ENCODE measurements around the gene PXN. TPM values are rescaled to one million over a fixed set of nuclear protein-coding genes. Genes with fewer than 3 reads are reported as not detected.
A peak's percentile ranks its signal among the peaks of the same experiment; 100 is the strongest.

Gene PXN
- polyA plus RNA-seq (2012; ENCODE audit: insufficient read depth, insufficient read length, low read depth) = 12.6 TPM

GRCh38 chr12:120265473-120266179, at the start of gene PXN:
Gene PXN (minus strand): TSS chr12:120265730. CDS start chr12:120265629, 101 bp downstream.
- H3K4me1 ChIP-seq = peaks cover 3% of the 10 kb centered on the region
- no peaks in the 10 kb centered on the region for H3K36me3 ChIP-seq
- no peaks in the 10 kb centered on the region for H3K9me3 ChIP-seq
- H3K4me3 ChIP-seq (ENCODE audit: low read depth, low read length) = peak within 1 kb of the TSS; percentile 72
- peak; percentile 71 for TF ChIP-seq CTCF (IDR thresholded peaks at IDR 0.05; ENCODE audit: low read depth, low read length)
- no peaks in the 10 kb centered on the region for H3K27me3 ChIP-seq
- DNase-seq = peak; percentile 94

- Histone ChIP-seq H3K4me3 (ENCODE audit: low read depth, low read length) (no peak overlapping the region), H3K36me3 (no peaks in the 10 kb centered on the region), H3K9me3 (no peaks in the 10 kb centered on the region), H3K27me3 (no peaks in the 10 kb centered on the region), H3K4me1 (no peaks in the 10 kb centered on the region)
- TF ChIP-seq CTCF (IDR thresholded peaks at IDR 0.05; ENCODE audit: low read depth, low read length) = peak; percentile 47
- no peak for DNase-seq
Observed at GRCh38 chr12:120314220-120314619, 48.7 kb upstream of the PXN start.

GRCh38 chr12:120301962-120302815, 36.7 kb upstream of the PXN start, which contains the start of gene SIRT4:
Gene SIRT4 (plus strand): TSS chr12:120302321. CDS start chr12:120303562, 1,241 bp downstream.
- peak; percentile 92 for DNase-seq
- peak; percentile 92 for TF ChIP-seq CTCF (IDR thresholded peaks at IDR 0.05; ENCODE audit: low read depth, low read length)

GRCh38 chr12:120292661-120293531, 27.4 kb upstream of the PXN start, which contains the start of gene RNU4-1:
Gene RNU4-1 (minus strand): TSS chr12:120293237.
- no peaks in the 10 kb centered on the region; the same call in 1 of the 2 replicates for H3K4me1 ChIP-seq
- H3K9me3 ChIP-seq = no peaks in the 10 kb centered on the region
- peak; percentile 87 for DNase-seq
- TF ChIP-seq CTCF (IDR thresholded peaks at IDR 0.05; ENCODE audit: low read depth, low read length) = no peak
- H3K27me3 ChIP-seq = no peaks in the 10 kb centered on the region
- peak within 1 kb of the TSS; percentile 60 for H3K4me3 ChIP-seq (ENCODE audit: low read depth, low read length)
- no peaks in the 10 kb centered on the region for H3K36me3 ChIP-seq

More at GRCh38 chr12:120301962-120302815, 36.7 kb upstream of the PXN start, which contains the start of gene SIRT4:
- Histone ChIP-seq H3K4me3 (ENCODE audit: low read depth, low read length) (peak within 1 kb of the TSS; percentile 77), H3K36me3 (peaks cover 3% of the 10 kb centered on the region; the same call in 1 of the 2 replicates), H3K9me3 (no peaks in the 10 kb centered on the region), H3K27me3 (no peaks in the 10 kb centered on the region), H3K4me1 (no peaks in the 10 kb centered on the region)

- Histone ChIP-seq H3K9me3 (no peaks in the 10 kb centered on the region), H3K27me3 (no peaks in the 10 kb centered on the region)
Observed at GRCh38 chr12:120292411-120292660, 26.8 kb upstream of the PXN start.

More at GRCh38 chr12:120292411-120292660, 26.8 kb upstream of the PXN start:
- H3K36me3 ChIP-seq = no peaks in the 10 kb centered on the region
- no peak for TF ChIP-seq CTCF (IDR thresholded peaks at IDR 0.05; ENCODE audit: low read depth, low read length)
- DNase-seq = no peak
- no peaks in the 10 kb centered on the region; the same call in 1 of the 2 replicates for H3K4me1 ChIP-seq
- H3K4me3 ChIP-seq (ENCODE audit: low read depth, low read length) = peak overlapping the region; percentile 60

Data from BE2C (cell line).